Naive B cell (primary cell): ENCODE data around the gene MLLT3. TPM values are rescaled to one million over a fixed set of nuclear protein-coding genes. Genes with fewer than 3 reads are reported as not detected.

Experiments used
- ATAC-seq, 2 donors: fragments of 150-1000 bp; cut with Tn5 transposase; 2 replicates each; pipeline ENCODE4 v1.10.0; 2021; ENCODE audit warnings: low read depth in 2 of 2, mild to moderate bottlenecking in 2 of 2, moderate library complexity in 2 of 2
- DNase-seq: peaks from one replicate; pipeline ENCODE4 v3.0.0; 2022
- H3K27ac Mint-ChIP-seq, 6 donors: one replicate each; pipeline ENCODE4 v1.8.0; 2020 to 2022; ENCODE audit warnings: mild to moderate bottlenecking in 6 of 6, mixed read lengths in 6 of 6, moderate library complexity in 5 of 6, inconsistent platforms in 2 of 6
- H3K27me3 Mint-ChIP-seq, 3 donors: one replicate each; pipeline ENCODE4 v1.8.0; 2021 to 2022; ENCODE audit warnings: mixed read lengths in 3 of 3, mild to moderate bottlenecking in 1 of 3
- H3K36me3 Mint-ChIP-seq, 2 donors: one replicate each; pipeline ENCODE4 v1.8.0; 2020 to 2022; ENCODE audit warnings: mixed read lengths in 2 of 2, inconsistent platforms in 1 of 2, mild to moderate bottlenecking in 1 of 2
- H3K4me1 Mint-ChIP-seq, 3 donors: one replicate each; pipeline ENCODE4 v1.8.0; 2020 to 2022; ENCODE audit warnings: mixed read lengths in 3 of 3, inconsistent platforms in 1 of 3, mild to moderate bottlenecking in 1 of 3, moderate library complexity in 1 of 3
- H3K4me3 Mint-ChIP-seq, 8 donors: one replicate each; pipeline ENCODE4 v1.8.0; 2020 to 2022; ENCODE audit warnings: mild to moderate bottlenecking in 8 of 8, mixed read lengths in 8 of 8, moderate library complexity in 8 of 8, inconsistent platforms in 2 of 8
- H3K9me3 Mint-ChIP-seq, 7 donors: one replicate each; pipeline ENCODE4 v1.8.0; 2020 to 2022; ENCODE audit warnings: mixed read lengths in 7 of 7, mild to moderate bottlenecking in 5 of 7, inconsistent platforms in 2 of 7, moderate library complexity in 1 of 7
- polyA plus RNA-seq, 6 donors: library from polyadenylated mRNA; unstranded; fragments of 300-500 nt; fragmentation: Illumina TruSeq; gene quantifications; one replicate each; pipeline ENCODE4 v1.2.3, GENCODE V29; 2021; ENCODE audit warnings: low read depth in 6 of 6

Gene MLLT3
- polyA plus RNA-seq, 6 donors from 2014 or later = 3.2 to 11.6 (median 5.7) TPM

GRCh38 chr9:20580673-20581072, 41.6 kb downstream of the MLLT3 start:
- Mint-ChIP-seq H3K27me3 (no peaks in the 10 kb centered on the region), H3K36me3 (peaks cover 12 to 15% of the 10 kb centered on the region in 2 donors), H3K27ac (no peak overlapping the region), H3K4me1 (peaks cover 0 to 11% (median 9%) of the 10 kb centered on the region in 3 donors), H3K9me3 (peaks cover 0 to 11% (median 3%) of the 10 kb centered on the region in 7 donors), H3K4me3 (no peak overlapping the region)
- ATAC-seq (no peak), DNase-seq (no peak)

DNA sequence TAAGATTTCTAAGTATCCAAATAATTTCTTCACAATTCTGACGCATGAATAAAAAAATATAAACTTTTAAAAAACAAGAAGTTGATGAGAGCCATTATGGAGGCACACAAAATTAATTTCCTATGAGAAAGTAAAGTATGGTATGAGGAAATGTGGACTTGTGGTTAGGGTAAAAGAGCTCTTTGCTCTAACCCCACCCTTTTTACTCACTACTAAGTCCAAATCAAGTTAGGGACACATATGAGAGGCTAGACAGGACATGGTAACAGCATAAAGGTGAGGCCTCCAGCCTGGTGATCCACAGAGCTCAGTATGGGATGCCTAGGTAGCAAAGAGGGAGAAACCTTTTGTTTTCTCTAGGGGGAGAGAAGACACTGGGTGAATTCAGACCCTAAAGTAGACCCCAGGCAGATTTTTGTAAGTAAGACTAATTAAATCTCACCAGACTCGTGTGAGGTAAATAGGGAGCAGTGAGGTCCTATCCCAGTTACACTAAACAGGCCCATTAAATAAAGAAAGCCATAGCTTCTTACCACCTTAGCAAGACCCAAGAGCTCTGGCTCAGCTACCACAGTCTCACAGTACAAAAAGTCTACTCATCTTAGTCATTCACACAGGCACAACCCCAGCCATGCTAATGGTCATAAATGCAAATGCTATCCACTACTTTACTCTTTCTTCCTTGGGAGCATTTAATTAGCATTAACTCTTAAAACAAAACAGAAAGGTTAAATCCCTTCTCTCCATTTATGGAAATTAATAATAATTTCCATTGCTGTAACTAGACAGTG, 42.6 kb downstream of the MLLT3 start:
- Mint-ChIP-seq H3K4me1 (peaks cover 0 to 11% (median 9%) of the 10 kb centered on the region in 3 donors), H3K27me3 (no peaks in the 10 kb centered on the region), H3K4me3 (no peak overlapping the region), H3K9me3 (peaks cover 0 to 20% (median 6%) of the 10 kb centered on the region in 7 donors), H3K27ac (no peak overlapping the region), H3K36me3 (peaks cover 15 to 21% of the 10 kb centered on the region in 2 donors)
- DNase-seq = no peak
- no peak for ATAC-seq

DNA sequence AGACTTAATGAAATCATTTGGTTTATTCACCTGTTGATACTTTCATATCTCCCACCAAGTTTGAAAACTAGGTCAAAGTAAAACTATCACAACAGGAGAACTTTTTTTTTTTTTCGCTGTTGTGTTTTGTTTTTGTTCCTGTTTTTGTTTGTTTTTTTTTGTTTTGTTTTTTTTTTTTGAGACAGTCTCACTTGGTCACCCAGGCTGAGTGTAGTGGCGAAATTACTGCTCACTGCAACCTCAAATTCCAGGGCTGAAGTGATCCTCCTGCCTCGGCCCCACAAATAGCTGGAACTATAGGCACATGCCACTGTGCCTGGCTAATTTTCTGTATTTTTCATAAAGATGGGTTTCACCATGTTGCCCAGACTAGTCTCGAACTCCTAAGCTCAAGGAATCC, 49.3 kb downstream of the MLLT3 start:
- H3K27me3 Mint-ChIP-seq = no peaks in the 10 kb centered on the region
- DNase-seq (no peak), ATAC-seq (no peak)
- no peak overlapping the region for H3K27ac Mint-ChIP-seq
- H3K9me3 Mint-ChIP-seq = peaks cover 0 to 20% (median 6%) of the 10 kb centered on the region in 7 donors
- no peak overlapping the region for H3K4me3 Mint-ChIP-seq
- peaks cover 3 to 6% (median 4%) of the 10 kb centered on the region in 3 donors for H3K4me1 Mint-ChIP-seq
- H3K36me3 Mint-ChIP-seq = peaks cover 7 to 21% of the 10 kb centered on the region in 2 donors

DNA sequence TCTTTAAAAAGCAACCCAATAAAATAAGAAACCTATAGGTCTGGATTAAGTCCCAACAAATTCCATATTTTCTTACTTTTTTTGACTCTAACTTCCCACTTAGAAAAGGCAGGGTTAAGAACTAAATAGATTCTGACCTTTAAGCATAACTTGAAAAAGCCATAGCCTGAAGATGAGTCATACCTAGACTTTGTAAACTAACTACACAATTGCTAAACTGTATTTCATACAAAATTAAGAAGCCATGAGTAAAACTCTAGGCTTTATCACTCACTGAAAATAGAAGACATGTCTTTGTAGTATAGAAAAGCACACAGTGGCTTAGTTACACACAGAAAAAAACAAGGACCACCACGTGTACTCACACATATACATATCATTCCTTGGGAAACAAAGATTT, 51.5 kb downstream of the MLLT3 start:
- no peak for DNase-seq
- Mint-ChIP-seq H3K4me3 (no peak overlapping the region), H3K4me1 (peaks cover 3 to 6% (median 4%) of the 10 kb centered on the region in 3 donors), H3K9me3 (peaks cover 0 to 9% (median 2%) of the 10 kb centered on the region in 7 donors), H3K36me3 (peaks cover 0 to 8% of the 10 kb centered on the region in 2 donors), H3K27me3 (no peaks in the 10 kb centered on the region), H3K27ac (no peak overlapping the region)
- ATAC-seq = no peak

DNA sequence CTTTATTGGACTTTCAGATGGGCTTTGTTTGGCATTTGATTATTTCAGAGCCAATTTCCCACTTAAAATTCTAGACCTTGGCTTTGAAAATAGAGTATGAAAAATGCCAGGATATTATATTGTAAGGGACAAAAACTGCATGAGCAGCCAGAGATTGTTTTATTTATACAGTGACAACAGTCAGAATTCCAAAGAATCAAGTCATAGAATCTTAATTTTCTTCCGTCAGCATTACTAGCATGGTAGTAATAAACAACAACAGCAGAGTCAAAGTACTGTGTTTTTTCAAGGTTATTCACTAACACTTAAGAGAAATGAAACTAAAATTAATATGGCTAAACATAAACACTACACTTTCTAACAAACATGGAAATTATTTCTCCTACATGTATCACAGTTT, 52.2 kb downstream of the MLLT3 start:
- ATAC-seq = no peak
- Mint-ChIP-seq H3K27me3 (no peaks in the 10 kb centered on the region), H3K4me3 (no peak overlapping the region), H3K27ac (no peak overlapping the region), H3K4me1 (peaks cover 3 to 7% (median 4%) of the 10 kb centered on the region in 3 donors), H3K9me3 (peaks cover 0 to 3% (median under 1%) of the 10 kb centered on the region in 7 donors), H3K36me3 (peaks cover 0 to 2% of the 10 kb centered on the region in 2 donors)
- no peak for DNase-seq

- Mint-ChIP-seq H3K4me1 (peaks cover 3 to 12% (median 8%) of the 10 kb centered on the region in 3 donors), H3K27me3 (no peaks in the 10 kb centered on the region), H3K4me3 (no peak overlapping the region), H3K27ac (no peak overlapping the region), H3K9me3 (no peaks in the 10 kb centered on the region), H3K36me3 (no peaks in the 10 kb centered on the region)
- ATAC-seq (no peak), DNase-seq (no peak)
Measured at GRCh38 chr9:20569525-20569924, 52.8 kb downstream of the MLLT3 start.

- Mint-ChIP-seq H3K27me3 (no peaks in the 10 kb centered on the region), H3K9me3 (no peaks in the 10 kb centered on the region), H3K4me3 (no peak overlapping the region), H3K27ac (no peak overlapping the region), H3K36me3 (no peaks in the 10 kb centered on the region), H3K4me1 (peaks cover 3 to 12% (median 8%) of the 10 kb centered on the region in 3 donors)
- no peak for DNase-seq
- no peak for ATAC-seq
Measured at GRCh38 chr9:20568400-20568799, 53.9 kb downstream of the MLLT3 start.

GRCh38 chr9:20566401-20566800, 55.9 kb downstream of the MLLT3 start:
- peaks cover 0 to 6% (median 4%) of the 10 kb centered on the region in 3 donors for H3K4me1 Mint-ChIP-seq
- DNase-seq (no peak), ATAC-seq (no peak)
- H3K27ac Mint-ChIP-seq = no peak overlapping the region
- no peaks in the 10 kb centered on the region for H3K27me3 Mint-ChIP-seq
- H3K9me3 Mint-ChIP-seq = no peaks in the 10 kb centered on the region
- H3K36me3 Mint-ChIP-seq = no peaks in the 10 kb centered on the region
- H3K4me3 Mint-ChIP-seq = no peak overlapping the region

DNA sequence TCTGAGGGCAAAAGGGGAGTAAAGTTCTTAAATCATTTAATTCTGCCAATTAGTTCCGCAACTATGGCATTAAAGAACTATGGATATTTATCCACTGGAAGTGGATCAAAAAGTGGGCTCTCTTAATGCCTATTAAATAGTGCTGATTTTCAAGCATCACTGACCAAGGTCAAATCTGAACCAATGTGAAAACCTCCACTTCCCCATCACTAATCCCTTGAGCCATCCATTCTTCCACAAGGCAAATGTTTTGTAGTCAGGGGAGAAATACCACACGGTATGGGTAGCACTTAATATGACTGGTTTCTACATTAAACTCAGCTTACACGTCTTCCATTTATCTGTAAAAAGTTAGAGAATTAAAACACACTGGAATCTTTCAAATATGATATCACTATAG, 57.6 kb downstream of the MLLT3 start:
- Mint-ChIP-seq H3K4me1 (peaks cover 3 to 6% (median 4%) of the 10 kb centered on the region in 3 donors), H3K27ac (no peak overlapping the region), H3K36me3 (no peaks in the 10 kb centered on the region), H3K27me3 (no peaks in the 10 kb centered on the region), H3K9me3 (no peaks in the 10 kb centered on the region), H3K4me3 (no peak overlapping the region)
- ATAC-seq (no peak), DNase-seq (no peak)

GRCh38 chr9:20563917-20564316, 58.4 kb downstream of the MLLT3 start:
- Mint-ChIP-seq H3K27me3 (no peaks in the 10 kb centered on the region), H3K36me3 (no peaks in the 10 kb centered on the region), H3K27ac (no peak overlapping the region), H3K4me3 (no peak overlapping the region), H3K9me3 (no peaks in the 10 kb centered on the region), H3K4me1 (peaks cover 3 to 6% (median 4%) of the 10 kb centered on the region in 3 donors)
- DNase-seq = no peak
- ATAC-seq = no peak

DNA sequence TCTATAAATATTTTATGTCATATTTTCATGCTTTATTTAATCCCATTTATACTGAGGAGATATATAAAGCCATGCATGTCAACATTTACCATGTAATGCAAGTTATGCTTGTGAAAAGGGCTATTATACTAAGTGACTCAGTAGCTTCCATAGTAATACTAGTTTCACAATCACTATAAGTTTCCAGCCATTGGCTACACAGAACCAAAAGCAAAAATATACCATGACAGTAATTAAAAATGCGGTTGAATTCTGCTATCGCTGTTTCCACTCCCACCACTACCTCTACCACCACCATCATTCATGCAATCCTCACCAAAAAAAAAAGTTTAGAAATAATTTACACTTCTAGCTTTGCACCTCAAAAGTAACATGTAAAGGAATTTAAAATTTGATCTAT, 60.2 kb downstream of the MLLT3 start:
- no peak for ATAC-seq
- Mint-ChIP-seq H3K27me3 (no peaks in the 10 kb centered on the region), H3K4me1 (peaks cover 6 to 16% (median 12%) of the 10 kb centered on the region in 3 donors), H3K36me3 (no peaks in the 10 kb centered on the region), H3K27ac (no peak overlapping the region), H3K9me3 (no peaks in the 10 kb centered on the region), H3K4me3 (no peak overlapping the region)
- DNase-seq = no peak

DNA sequence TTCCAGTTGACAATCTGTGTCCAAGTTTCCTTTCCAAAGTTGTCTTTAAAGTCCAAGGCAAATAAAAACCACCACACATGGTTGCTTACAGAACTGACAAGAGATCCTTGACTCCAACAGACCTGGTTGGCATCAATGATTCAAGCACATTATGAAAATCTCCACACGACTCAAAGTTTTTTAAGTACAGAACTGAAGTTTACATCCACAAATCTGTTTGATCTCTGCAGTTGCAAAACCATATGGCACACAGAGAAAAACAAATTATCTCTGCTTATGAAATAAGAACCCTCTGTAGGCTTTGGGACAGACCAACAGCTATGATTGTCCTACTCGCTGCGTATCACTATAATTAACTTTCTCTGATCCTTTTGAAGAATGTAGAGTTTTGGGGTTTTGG, 60.8 kb downstream of the MLLT3 start:
- no peak overlapping the region for H3K4me3 Mint-ChIP-seq
- H3K36me3 Mint-ChIP-seq = no peaks in the 10 kb centered on the region
- no peak overlapping the region for H3K27ac Mint-ChIP-seq
- H3K9me3 Mint-ChIP-seq = no peaks in the 10 kb centered on the region
- no peak for DNase-seq
- peaks cover 6 to 19% (median 12%) of the 10 kb centered on the region in 3 donors for H3K4me1 Mint-ChIP-seq
- no peaks in the 10 kb centered on the region for H3K27me3 Mint-ChIP-seq
- no peak for ATAC-seq

DNA sequence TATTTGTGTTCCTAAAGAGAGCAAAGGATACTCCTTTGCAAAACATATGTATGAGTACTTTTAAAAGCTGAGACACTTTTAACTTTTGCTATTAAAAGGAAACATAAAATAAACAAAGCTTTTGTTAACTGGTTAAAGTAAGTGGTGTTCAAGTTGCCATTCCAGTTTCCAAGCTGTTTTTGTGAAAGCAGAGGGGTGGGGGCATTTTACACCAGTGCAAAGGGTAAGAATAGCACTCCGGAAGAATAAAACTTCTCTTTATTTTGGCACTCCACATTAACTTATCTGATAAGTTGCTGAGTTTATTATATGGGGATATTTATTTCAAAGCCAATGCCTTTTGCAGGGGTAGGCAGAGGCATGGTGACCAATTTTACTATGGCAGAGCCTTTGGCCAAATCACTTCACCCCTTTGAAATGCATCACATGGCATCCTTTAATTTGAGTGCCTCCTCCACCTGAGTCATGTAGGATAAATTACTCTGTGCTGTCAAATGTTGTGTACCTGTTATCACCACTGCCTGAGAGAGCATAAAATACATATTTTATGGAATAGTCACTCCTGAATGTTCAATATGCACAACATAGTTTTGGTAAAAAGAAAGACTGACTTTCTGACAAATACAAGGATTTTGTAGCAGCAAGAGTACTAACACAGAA, 62.9 kb downstream of the MLLT3 start:
- ATAC-seq (no peak), DNase-seq (no peak)
- Mint-ChIP-seq H3K9me3 (no peaks in the 10 kb centered on the region), H3K27me3 (no peaks in the 10 kb centered on the region), H3K36me3 (no peaks in the 10 kb centered on the region), H3K4me1 (peaks cover 10 to 32% (median 11%) of the 10 kb centered on the region in 3 donors), H3K4me3 (no peak overlapping the region), H3K27ac (no peak overlapping the region)

- no peak for DNase-seq
- Mint-ChIP-seq H3K4me3 (no peak overlapping the region), H3K27ac (peak overlapping the region in 1 of 6 donors; percentile 41), H3K27me3 (no peaks in the 10 kb centered on the region), H3K4me1 (peaks cover 16 to 39% (median 18%) of the 10 kb centered on the region in 3 donors), H3K36me3 (no peaks in the 10 kb centered on the region), H3K9me3 (no peaks in the 10 kb centered on the region)
- no peak for ATAC-seq
Measured at GRCh38 chr9:20558566-20559016, 63.7 kb downstream of the MLLT3 start.
